Type B pancreatic cell (in vitro differentiated cells): ENCODE measurements around the gene ADCY2. TPM values are rescaled to one million over a fixed set of nuclear protein-coding genes. Genes with fewer than 3 reads are reported as not detected.

Source experiments
- DNase-seq: peaks from one replicate; pipeline ENCODE4 v3.0.0; 2021; ENCODE audit warnings: mixed read lengths; ENCODE audit not compliant: unreplicated experiment; ENCODE audit errors: extremely low spot score
- H3K27ac Mint-ChIP-seq: 2 replicates; pipeline ENCODE4 v1.8.0; 2021; ENCODE audit warnings: mild to moderate bottlenecking, mixed read lengths
- H3K27me3 Mint-ChIP-seq: 2 replicates; pipeline ENCODE4 v1.8.0; 2021; ENCODE audit warnings: mixed read lengths
- H3K36me3 Mint-ChIP-seq: 2 replicates; pipeline ENCODE4 v1.8.0; 2021; ENCODE audit warnings: mixed read lengths
- H3K4me1 Mint-ChIP-seq: one replicate; pipeline ENCODE4 v1.8.0; 2021; ENCODE audit warnings: mixed read lengths; ENCODE audit not compliant: unreplicated experiment
- H3K4me3 Mint-ChIP-seq: 2 replicates; pipeline ENCODE4 v1.8.0; 2021; ENCODE audit warnings: mild to moderate bottlenecking, mixed read lengths
- H3K9me3 Mint-ChIP-seq: 2 replicates; pipeline ENCODE4 v1.8.0; 2021; ENCODE audit warnings: mixed read lengths
- CTCF ChIP-seq: fragments of 200-600 bp; sonication (generic); conservative IDR thresholded peaks from 2 replicates; pipeline ENCODE4 v1.5.0; 2021; ENCODE audit warnings: antibody characterized with exemption, mild to moderate bottlenecking
- total RNA-seq: library from RNA; stranded (reverse); gene quantifications from 2 replicates; pipeline ENCODE4 v1.2.1, GENCODE V29; 2021; ENCODE audit warnings: low replicate concordance

Gene ADCY2
- total RNA-seq, 1 donor from 2014 or later, result 79.7 TPM

DNA sequence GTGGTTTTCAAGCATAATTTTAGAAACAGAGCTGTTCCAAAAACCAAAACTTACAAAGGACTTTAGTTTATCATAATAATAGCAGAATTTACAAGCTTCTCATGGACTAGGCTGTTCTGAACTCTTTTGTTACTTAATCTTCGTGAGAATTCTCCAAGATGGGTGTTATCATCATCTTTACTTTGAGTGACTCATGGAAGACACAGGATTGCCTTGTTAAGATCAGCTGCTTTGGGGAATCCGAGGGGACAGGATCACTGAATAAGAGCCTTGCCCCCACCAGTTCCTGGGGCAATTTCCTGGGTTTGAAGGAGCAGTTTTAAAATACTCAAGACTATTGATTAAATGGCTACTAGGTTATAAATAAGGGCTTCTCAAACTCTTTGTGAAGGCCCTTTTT is 374.5 kb downstream of the ADCY2 start:
- Mint-ChIP-seq H3K27me3 (peaks cover 13% of the 10 kb centered on the region), H3K27ac (no peak overlapping the region), H3K4me3 (no peak overlapping the region), H3K4me1 (no peaks in the 10 kb centered on the region), H3K36me3 (no peaks in the 10 kb centered on the region), H3K9me3 (no peaks in the 10 kb centered on the region)
- no peak for DNase-seq
- no peak for TF ChIP-seq CTCF

DNA sequence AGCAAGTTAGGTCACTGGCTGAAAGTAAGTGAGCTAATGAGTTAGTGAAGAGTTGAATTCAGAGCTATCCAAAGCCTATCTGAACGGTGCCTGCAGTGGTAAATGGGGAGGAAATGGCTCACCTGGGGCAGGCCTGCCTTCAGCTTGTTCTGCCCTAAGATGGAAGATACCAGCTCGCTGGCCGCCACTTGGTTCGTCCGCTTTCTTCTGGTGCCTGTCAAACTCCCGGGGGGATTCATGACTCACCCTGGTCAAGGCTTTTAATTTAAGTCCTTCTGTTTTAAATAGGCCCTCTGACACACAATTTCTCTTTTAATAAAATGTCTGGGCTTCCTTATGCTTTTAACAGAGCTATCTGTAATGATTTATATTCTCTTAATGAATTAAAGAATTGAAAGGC is 376.2 kb downstream of the ADCY2 start:
- no peak for TF ChIP-seq CTCF
- peaks cover 6% of the 10 kb centered on the region for H3K27me3 Mint-ChIP-seq
- peaks cover 9% of the 10 kb centered on the region for H3K4me1 Mint-ChIP-seq
- H3K27ac Mint-ChIP-seq, result no peak overlapping the region
- H3K9me3 Mint-ChIP-seq, result no peaks in the 10 kb centered on the region
- no peaks in the 10 kb centered on the region for H3K36me3 Mint-ChIP-seq
- no peak overlapping the region for H3K4me3 Mint-ChIP-seq
- DNase-seq, result no peak

- no peak overlapping the region for H3K27ac Mint-ChIP-seq
- H3K36me3 Mint-ChIP-seq, result no peaks in the 10 kb centered on the region
- H3K9me3 Mint-ChIP-seq, result no peaks in the 10 kb centered on the region
- H3K4me1 Mint-ChIP-seq, result peaks cover 9% of the 10 kb centered on the region
- no peak for DNase-seq
- no peak for TF ChIP-seq CTCF
- H3K4me3 Mint-ChIP-seq, result no peak overlapping the region
- peaks cover 6% of the 10 kb centered on the region for H3K27me3 Mint-ChIP-seq
These were observed 377.2 kb downstream of the ADCY2 start for GRCh38 chr5:7773178-7773577.

DNA sequence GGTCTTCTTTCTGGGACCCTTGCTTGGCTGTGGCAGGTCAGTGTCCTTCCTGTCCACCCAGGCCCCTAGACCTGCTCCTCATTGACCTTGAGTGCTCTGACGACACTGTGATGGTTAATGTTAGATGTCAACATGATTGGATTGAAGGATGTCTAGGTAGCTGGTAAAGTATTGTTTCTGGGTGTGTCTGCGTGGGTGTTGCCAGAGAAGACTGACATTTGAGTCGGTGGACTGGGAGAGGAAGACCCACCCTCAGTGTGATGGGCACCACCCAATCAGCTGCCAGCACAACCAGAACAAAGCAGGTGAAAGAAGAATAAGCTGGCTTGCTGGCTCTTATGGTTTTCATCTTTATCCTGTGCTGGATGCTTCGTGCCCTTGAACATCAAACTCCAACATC is 380.5 kb downstream of the ADCY2 start:
- no peak for TF ChIP-seq CTCF
- H3K9me3 Mint-ChIP-seq, result no peaks in the 10 kb centered on the region
- H3K36me3 Mint-ChIP-seq, result no peaks in the 10 kb centered on the region
- peaks cover 25% of the 10 kb centered on the region for H3K4me1 Mint-ChIP-seq
- no peak overlapping the region for H3K27ac Mint-ChIP-seq
- H3K27me3 Mint-ChIP-seq, result peaks cover 15% of the 10 kb centered on the region
- DNase-seq, result no peak
- no peak overlapping the region for H3K4me3 Mint-ChIP-seq

DNA sequence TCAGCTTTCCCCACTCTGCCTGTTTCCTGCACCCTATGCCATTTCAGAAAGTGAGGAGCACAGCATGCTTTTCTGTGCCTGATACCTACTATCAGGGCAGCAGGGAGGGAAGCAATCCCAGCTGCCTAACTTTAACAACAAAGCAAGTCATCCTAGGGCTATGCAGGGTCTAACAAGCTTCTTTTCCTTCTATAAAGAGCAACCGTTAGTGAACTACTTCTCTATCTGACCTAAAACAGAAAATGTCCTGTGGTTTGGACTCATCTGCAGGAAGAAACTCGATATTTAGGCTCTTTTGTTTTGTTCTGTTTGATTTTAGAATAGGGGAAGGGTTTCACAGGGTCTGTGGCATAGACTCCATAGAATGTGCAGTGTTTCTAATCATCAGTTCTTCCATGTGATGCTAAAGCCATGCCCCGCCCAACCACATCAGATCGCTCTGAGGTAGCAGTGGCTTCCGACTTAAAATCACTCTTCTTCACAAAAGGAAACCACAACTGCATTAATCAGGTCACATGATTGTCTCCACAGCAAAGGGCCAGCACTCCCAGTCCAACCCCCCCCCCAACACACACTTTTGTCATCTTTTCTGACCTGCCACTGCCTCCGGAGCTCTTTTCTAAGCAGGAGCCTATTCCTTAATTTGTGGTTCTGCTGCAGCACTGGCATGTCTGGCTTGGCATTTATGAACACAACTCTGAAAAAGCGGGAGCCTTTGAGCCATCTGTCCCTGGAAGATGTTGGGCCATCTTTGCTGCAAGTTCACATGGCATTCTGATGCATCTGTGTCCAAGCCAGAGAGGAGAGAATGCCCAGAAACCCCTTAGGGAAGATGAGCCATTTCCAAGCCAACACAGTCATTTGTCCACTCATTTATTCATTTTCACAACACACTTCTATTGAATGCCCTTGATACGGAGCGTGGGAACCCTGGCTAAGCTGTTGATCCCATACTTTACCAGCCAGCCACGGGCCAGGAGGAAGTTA is 383.4 kb downstream of the ADCY2 start:
- no peak overlapping the region for H3K27ac Mint-ChIP-seq
- H3K9me3 Mint-ChIP-seq, result no peaks in the 10 kb centered on the region
- no peak for TF ChIP-seq CTCF
- H3K36me3 Mint-ChIP-seq, result no peaks in the 10 kb centered on the region
- H3K4me3 Mint-ChIP-seq, result no peak overlapping the region
- H3K27me3 Mint-ChIP-seq, result peaks cover 16% of the 10 kb centered on the region
- peaks cover 25% of the 10 kb centered on the region for H3K4me1 Mint-ChIP-seq
- no peak for DNase-seq
